Keratinocyte (primary cell): ENCODE results near the gene SFSWAP. TPM values are rescaled to one million over a fixed set of nuclear protein-coding genes. Genes with fewer than 3 reads are reported as not detected.

Experiments
- DNase-seq: peaks from one replicate; pipeline ENCODE4 v3.0.0-alpha.2; 2011; ENCODE audit warnings: low read depth, missing footprints, low spot score
- FAIRE-seq: peaks from 2 replicates; lab custom pipeline; 2011; peaks lifted over from hg19 to GRCh38; lab: Jason Lieb, UNC
- H2AFZ ChIP-seq: 2 replicates; pipeline ENCODE4 v1.6.0; 2012; ENCODE audit warnings: low read length, control low read depth, inconsistent platforms; ENCODE audit not compliant: control insufficient read depth
- H3K27ac ChIP-seq: 2 replicates; pipeline ENCODE4 v1.5.1; 2011; ENCODE audit warnings: low read length; ENCODE audit not compliant: control insufficient read depth, insufficient read depth
- H3K27me3 ChIP-seq: 3 replicates; pipeline ENCODE4 v1.6.0; 2011; ENCODE audit warnings: low read length; ENCODE audit not compliant: control insufficient read depth, insufficient read depth; ENCODE audit errors: extremely low read depth
- H3K36me3 ChIP-seq, 2 experiments: 2 replicates in 1 of 2; 3 replicates in 1 of 2; pipeline ENCODE4 v1.5.1; 2011; ENCODE audit warnings: low read length in 2 of 2, mild to moderate bottlenecking in 1 of 2; ENCODE audit not compliant: control insufficient read depth in 2 of 2, insufficient read depth in 2 of 2; ENCODE audit errors: extremely low read depth in 1 of 2
- H3K4me1 ChIP-seq: 3 replicates; pipeline ENCODE4 v1.5.1; 2011; ENCODE audit warnings: low read length; ENCODE audit not compliant: control insufficient read depth, insufficient read depth; ENCODE audit errors: extremely low read depth
- H3K4me2 ChIP-seq: 3 replicates; pipeline ENCODE4 v1.6.0; 2011; ENCODE audit warnings: low read depth, low read length; ENCODE audit not compliant: control insufficient read depth, insufficient read depth; ENCODE audit errors: extremely low read depth
- H3K4me3 ChIP-seq, 3 experiments: fragments of 200-600 bp in 1 of 3; sonication (generic) in 1 of 3; 2 replicates in 2 of 3; 3 replicates in 1 of 3; pipeline ENCODE4 v1.5.1; 2011 to 2016; ENCODE audit warnings: low read length in 3 of 3, mild to moderate bottlenecking in 3 of 3, control low read depth in 2 of 3, inconsistent platforms in 1 of 3, low read depth in 1 of 3, mixed read lengths in 1 of 3, mixed run types in 1 of 3, moderate library complexity in 1 of 3; ENCODE audit not compliant: control insufficient read depth in 2 of 3, insufficient read depth in 2 of 3; ENCODE audit errors: extremely low read depth in 1 of 3
- H3K79me2 ChIP-seq: 2 replicates; pipeline ENCODE4 v1.6.0; 2012; ENCODE audit warnings: low read length; ENCODE audit not compliant: control insufficient read depth, insufficient read depth
- H3K9ac ChIP-seq: 3 replicates; pipeline ENCODE4 v1.6.0; 2011; ENCODE audit warnings: low read length; ENCODE audit not compliant: control insufficient read depth, insufficient read depth; ENCODE audit errors: extremely low read depth
- H3K9me1 ChIP-seq: 3 replicates; pipeline ENCODE4 v1.6.0; 2011; ENCODE audit warnings: low read length; ENCODE audit not compliant: control insufficient read depth, insufficient read depth; ENCODE audit errors: extremely low read depth
- H3K9me3 ChIP-seq: 2 replicates; pipeline ENCODE4 v1.5.1; 2012; ENCODE audit warnings: low read depth, low read length; ENCODE audit not compliant: control insufficient read depth
- H4K20me1 ChIP-seq: 3 replicates; pipeline ENCODE4 v1.6.0; 2011; ENCODE audit warnings: low read length; ENCODE audit not compliant: control insufficient read depth, insufficient read depth; ENCODE audit errors: extremely low read depth
- CTCF ChIP-seq, 3 experiments: IDR thresholded peaks in 1 of 3; conservative IDR thresholded peaks in 1 of 3; optimal IDR thresholded peaks in 1 of 3; 2 replicates in 2 of 3; 3 replicates in 1 of 3; pipeline versions ENCODE3 to v1.5.1; 2011; ENCODE audit warnings: low read length in 3 of 3, mild to moderate bottlenecking in 3 of 3, moderate library complexity in 2 of 3, control low read depth in 1 of 3, inconsistent platforms in 1 of 3; ENCODE audit not compliant: insufficient read depth in 2 of 3; ENCODE audit errors: extremely low read depth in 1 of 3
- EZH2 ChIP-seq: IDR thresholded peaks from one replicate; pipeline ENCODE4 v1.6.1; 2012; ENCODE audit warnings: inconsistent platforms, mild to moderate bottlenecking, low read length, moderate library complexity
- dilution Hi-C: fragments of 300-500 bp; cut with MboI; formaldehyde crosslinking; loops from one replicate; pipeline ENCODE4 v1.7.0; 2020; ENCODE audit warnings: low sequenced_read_pairs; ENCODE audit not compliant: extremely low pct_ligation_motif_present
- polyA plus RNA-seq, 5 experiments: library from polyadenylated mRNA; depleted of rRNA in 3 of 5; stranded (reverse) in 3 of 5; stranded (forward) in 1 of 5; unstranded in 1 of 5; fragments of >200 nt; gene quantifications; 1 replicate in 1 of 5; 2 replicates in 3 of 5; 3 replicates in 1 of 5; pipeline versions ENCODE4 v1.2.1 to v1.2.3, GENCODE V29; 2011 to 2012; ENCODE audit warnings: missing spikeins in 2 of 5, low read depth in 1 of 5, low replicate concordance in 1 of 5

The SFSWAP gene
- polyA plus RNA-seq, 1 donor (not counting 4 experiments of a cell fraction or from before 2014, with no cell fraction given), result 13.1 TPM

- DNase-seq (no peak), FAIRE-seq (no peak)
- Histone ChIP-seq H3K9ac (no peak overlapping the region), H3K27ac (no peak overlapping the region), H3K9me1 (no peaks in the 10 kb centered on the region), H4K20me1 (no peaks in the 10 kb centered on the region), H3K27me3 (no peaks in the 10 kb centered on the region), H3K79me2 (no peaks in the 10 kb centered on the region), H3K4me1 (no peaks in the 10 kb centered on the region), H3K4me2 (no peak overlapping the region), H2AFZ (no peak overlapping the region), H3K36me3 (no peaks in the 10 kb centered on the region), H3K4me3 (no peak overlapping the region), H3K9me3 (peaks cover 8% of the 10 kb centered on the region)
- dilution Hi-C loops, result no loop called here
- TF ChIP-seq CTCF (optimal IDR thresholded peaks at IDR 0.05 in 1 of 3, IDR thresholded peaks at IDR 0.05 in 1 of 3, conservative IDR thresholded peaks at IDR 0.05 in 1 of 3; ENCODE audit: extremely low read depth in 1 of 3, insufficient read depth in 2 of 3, low read length in 3 of 3) (no peak), EZH2 (no peak)
These were observed 22.1 kb upstream of the SFSWAP start for GRCh38 chr12:131688845-131689154.

- Histone ChIP-seq H4K20me1 (no peaks in the 10 kb centered on the region), H3K27ac (no peak overlapping the region), H3K4me3 (no peak overlapping the region), H3K9me3 (peaks cover 6% of the 10 kb centered on the region), H2AFZ (no peak overlapping the region), H3K36me3 (no peaks in the 10 kb centered on the region), H3K27me3 (no peaks in the 10 kb centered on the region), H3K9ac (no peak overlapping the region), H3K79me2 (no peaks in the 10 kb centered on the region), H3K4me2 (no peak overlapping the region), H3K9me1 (no peaks in the 10 kb centered on the region), H3K4me1 (no peaks in the 10 kb centered on the region)
- dilution Hi-C loops, result no loop called here
- TF ChIP-seq EZH2, result no peak
- no peak for DNase-seq
- FAIRE-seq, result no peak
These were observed 20.6 kb upstream of the SFSWAP start for GRCh38 chr12:131690320-131690719.

GRCh38 chr12:131692431-131692830 is 18.5 kb upstream of the SFSWAP start:
- Histone ChIP-seq H3K27me3 (no peaks in the 10 kb centered on the region), H3K36me3 (no peaks in the 10 kb centered on the region), H3K9ac (no peak overlapping the region), H3K9me3 (no peaks in the 10 kb centered on the region), H3K4me3 (no peak overlapping the region), H3K9me1 (no peaks in the 10 kb centered on the region), H3K4me1 (no peaks in the 10 kb centered on the region), H4K20me1 (no peaks in the 10 kb centered on the region), H2AFZ (no peak overlapping the region), H3K4me2 (no peak overlapping the region), H3K79me2 (no peaks in the 10 kb centered on the region), H3K27ac (no peak overlapping the region)
- FAIRE-seq (no peak), DNase-seq (no peak)
- TF ChIP-seq CTCF (optimal IDR thresholded peaks at IDR 0.05 in 1 of 3, IDR thresholded peaks at IDR 0.05 in 1 of 3, conservative IDR thresholded peaks at IDR 0.05 in 1 of 3; ENCODE audit: extremely low read depth in 1 of 3, insufficient read depth in 2 of 3, low read length in 3 of 3) (no peak), EZH2 (no peak)
- dilution Hi-C loops, result no loop called here
